AG04449 (cell line): ENCODE data around the gene PLEKHM1.
"Not testable (repeated sequence)": the region's sequence is repeated elsewhere in the genome, so short reads cannot be mapped to it uniquely, and the experiment has no call there.

Source experiments
- CTCF ChIA-PET: fragments of 350-600 bp; formaldehyde crosslinking; extraction: SDS; loops from one replicate; lab custom pipeline; 2021; ENCODE audit warnings: antibody characterized with exemption; lab: Yijun Ruan, JAX
- POLR2A ChIA-PET: fragments of 400-600, 350-600 bp; formaldehyde crosslinking; extraction: SDS; loops from one replicate; lab custom pipeline; 2020; ENCODE audit warnings: antibody characterized with exemption, inconsistent platforms; lab: Yijun Ruan, JAX
- DNase-seq: peaks from one replicate; pipeline ENCODE4 v3.0.0-alpha.2; 2010; ENCODE audit warnings: low read depth, low spot score
- H3K4me3 ChIP-seq: 2 replicates; pipeline ENCODE4 v1.5.1; 2011; ENCODE audit warnings: low read depth, mild to moderate bottlenecking, control low read depth, low read length
- CTCF ChIP-seq: IDR thresholded peaks from one replicate; pipeline ENCODE4 v1.5.1; 2011; ENCODE audit warnings: mild to moderate bottlenecking, moderate library complexity, low read length, control low read depth, inconsistent platforms; ENCODE audit not compliant: insufficient read depth; ENCODE audit errors: missing control alignments

The PLEKHM1 gene

GRCh38 chr17:45451131-45451530 is 39.4 kb downstream of the PLEKHM1 start:
- no peak overlapping the region for H3K4me3 ChIP-seq
- DNase-seq, result no peak
- POLR2A ChIA-PET, result no interaction called here
- no peak for TF ChIP-seq CTCF
- CTCF ChIA-PET, result no interaction called here

GRCh38 chr17:45449708-45450329 is 40.7 kb downstream of the PLEKHM1 start:
- CTCF ChIA-PET, POLR2A ChIA-PET, DNase-seq, H3K4me3 ChIP-seq: not testable (repeated sequence)

- POLR2A ChIA-PET, CTCF ChIA-PET, DNase-seq, H3K4me3 ChIP-seq: not testable (repeated sequence)
Observed at GRCh38 chr17:45449260-45449659, 41.3 kb downstream of the PLEKHM1 start.

GRCh38 chr17:45448483-45448882 is 42.0 kb downstream of the PLEKHM1 start:
- H3K4me3 ChIP-seq, DNase-seq, POLR2A ChIA-PET, CTCF ChIA-PET: not testable (repeated sequence)

GRCh38 chr17:45448066-45448465 is 42.5 kb downstream of the PLEKHM1 start:
- DNase-seq, H3K4me3 ChIP-seq, POLR2A ChIA-PET, CTCF ChIA-PET: not testable (repeated sequence)

GRCh38 chr17:45447650-45448049 is 42.9 kb downstream of the PLEKHM1 start:
- POLR2A ChIA-PET, CTCF ChIA-PET, H3K4me3 ChIP-seq, DNase-seq: not testable (repeated sequence)

GRCh38 chr17:45446872-45447625 is 43.5 kb downstream of the PLEKHM1 start:
- POLR2A ChIA-PET, H3K4me3 ChIP-seq, DNase-seq: not testable (repeated sequence)
- CTCF ChIA-PET, result interaction anchor here (0.6 to 0.9 kb wide), 2 partner anchors 13 to 385 kb away, joined by 3 read pairs; no protein-coding TSS in a partner anchor

GRCh38 chr17:45445901-45446743 is 44.4 kb downstream of the PLEKHM1 start:
- DNase-seq, H3K4me3 ChIP-seq, POLR2A ChIA-PET: not testable (repeated sequence)
- CTCF ChIA-PET, result interaction anchor here (0.9 kb wide), 1 partner anchor 12 kb away, joined by 3 read pairs; no protein-coding TSS in a partner anchor

- CTCF ChIA-PET, POLR2A ChIA-PET, DNase-seq: not testable (repeated sequence)
Observed at GRCh38 chr17:45444856-45445820, 45.4 kb downstream of the PLEKHM1 start.

GRCh38 chr17:45444301-45444700 is 46.2 kb downstream of the PLEKHM1 start:
- CTCF ChIA-PET, POLR2A ChIA-PET, DNase-seq, H3K4me3 ChIP-seq: not testable (repeated sequence)

More at GRCh38 chr17:45444856-45445820, 45.4 kb downstream of the PLEKHM1 start:
- H3K4me3 ChIP-seq, result not testable (repeated sequence)

GRCh38 chr17:45443371-45444260 is 46.9 kb downstream of the PLEKHM1 start:
- CTCF ChIA-PET, DNase-seq, H3K4me3 ChIP-seq: not testable (repeated sequence)
- POLR2A ChIA-PET, result interaction anchor here (0.6 kb wide), 1 partner anchor 45 kb away, joined by 3 read pairs; no protein-coding TSS in a partner anchor
